ENCODE results near the gene RBCK1.
"Not testable (repeated sequence)": the region's sequence is repeated elsewhere in the genome, so short reads cannot be mapped to it uniquely, and the experiment has no call there.

RBCK1 gene

DNA sequence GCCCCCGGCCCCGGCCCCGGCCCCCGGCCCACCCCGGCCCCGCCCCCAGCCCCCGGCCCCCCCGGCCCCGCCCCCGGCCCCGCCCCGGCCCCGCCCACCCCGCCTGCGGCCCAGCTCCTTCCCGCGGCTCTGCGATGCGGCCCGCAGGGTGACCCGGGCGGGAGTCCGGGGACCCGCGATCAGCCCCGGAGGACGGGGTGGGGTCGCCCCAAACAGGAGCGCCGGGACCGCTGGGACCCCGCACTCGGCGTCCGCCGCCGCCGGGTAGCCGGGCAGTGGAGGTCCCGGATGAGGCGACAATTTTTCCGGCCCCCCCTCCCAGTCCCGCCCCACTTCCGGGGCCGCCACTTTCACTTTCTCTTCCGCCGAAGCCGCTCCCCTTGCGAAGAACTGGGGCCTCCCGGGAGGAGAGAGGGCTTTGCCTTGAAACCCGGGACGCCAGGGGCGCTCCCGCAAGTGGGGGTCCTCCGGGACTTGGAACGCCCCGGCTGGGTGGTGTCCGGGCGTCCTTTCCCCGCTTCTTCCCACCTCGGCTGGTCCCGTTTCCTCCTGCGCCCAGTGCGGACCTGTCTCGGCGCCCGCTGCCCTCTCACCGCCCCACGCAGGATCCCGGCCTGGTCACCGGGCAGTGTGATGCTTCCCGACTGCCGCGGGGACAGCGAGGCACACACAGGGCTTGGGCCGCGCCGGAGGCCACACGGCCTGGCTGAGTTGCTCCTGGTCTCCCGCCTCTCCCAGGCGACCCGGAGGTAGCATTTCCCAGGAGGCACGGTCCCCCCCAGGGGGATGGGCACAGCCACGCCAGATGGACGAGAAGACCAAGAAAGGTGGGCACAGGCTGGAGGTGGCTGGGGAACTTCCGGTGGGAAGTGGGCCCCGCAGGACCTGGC is at the start of gene RBCK1:
RBCK1 (plus strand) TSS at position 347 of the 890 bp plus-strand sequence; CDS start at position 806, 459 bp downstream.
- in situ Hi-C loops (cut with MboI; ENCODE audit: low sequenced_read_pairs): no loop called here

DNA sequence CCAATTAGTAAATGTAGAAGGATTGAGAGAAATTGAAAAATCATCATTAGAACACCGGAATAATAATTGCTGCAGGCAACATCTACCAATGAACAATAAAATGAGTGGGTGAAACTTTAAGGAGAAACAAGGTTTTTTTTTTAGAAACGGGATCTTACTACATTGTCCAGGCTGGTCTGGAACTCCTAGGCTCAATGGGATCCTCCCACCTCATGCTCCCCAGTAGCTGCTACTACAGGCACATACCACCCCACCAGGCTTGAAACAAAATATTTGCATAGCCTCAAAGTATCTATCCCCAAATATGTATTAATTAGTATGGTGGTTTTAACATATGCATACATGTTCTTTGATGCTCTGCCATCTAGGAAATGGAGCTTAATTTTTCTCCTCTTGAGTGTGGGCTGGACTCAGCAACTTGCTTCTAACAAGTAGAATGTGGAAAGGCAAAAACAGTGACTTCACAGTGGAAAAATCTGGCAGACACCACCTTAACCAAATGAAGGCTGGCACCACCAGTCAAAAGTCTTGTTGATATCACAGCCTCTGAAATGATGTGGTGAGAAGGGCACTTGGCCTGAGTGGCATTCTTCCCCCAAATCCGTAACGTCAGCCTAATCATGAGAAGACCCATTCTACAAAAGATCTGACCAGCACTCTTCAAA is 49.1 kb upstream of the RBCK1 start:
- in situ Hi-C loops (cut with MboI; ENCODE audit: low sequenced_read_pairs): no loop called here

DNA sequence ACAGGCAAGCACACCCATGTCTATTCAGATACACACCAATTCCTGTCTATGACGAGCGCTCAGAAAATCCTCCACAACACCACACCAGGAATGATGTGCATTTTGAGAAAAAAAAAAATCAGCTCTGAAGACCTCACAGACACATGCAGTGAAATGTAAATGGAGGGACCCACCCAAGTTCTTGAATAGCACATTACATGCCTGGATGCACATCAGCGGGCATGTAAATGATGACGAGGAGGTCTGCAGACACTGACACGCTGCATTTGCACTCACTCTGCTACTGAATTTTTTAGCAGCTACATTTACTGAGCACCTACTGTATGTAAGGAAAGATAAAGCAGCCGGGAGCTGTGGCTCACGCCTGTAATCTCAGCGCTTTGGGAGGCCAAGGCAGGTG is 46.5 kb upstream of the RBCK1 start:
- in situ Hi-C loops (cut with MboI; ENCODE audit: low sequenced_read_pairs): no loop called here

DNA sequence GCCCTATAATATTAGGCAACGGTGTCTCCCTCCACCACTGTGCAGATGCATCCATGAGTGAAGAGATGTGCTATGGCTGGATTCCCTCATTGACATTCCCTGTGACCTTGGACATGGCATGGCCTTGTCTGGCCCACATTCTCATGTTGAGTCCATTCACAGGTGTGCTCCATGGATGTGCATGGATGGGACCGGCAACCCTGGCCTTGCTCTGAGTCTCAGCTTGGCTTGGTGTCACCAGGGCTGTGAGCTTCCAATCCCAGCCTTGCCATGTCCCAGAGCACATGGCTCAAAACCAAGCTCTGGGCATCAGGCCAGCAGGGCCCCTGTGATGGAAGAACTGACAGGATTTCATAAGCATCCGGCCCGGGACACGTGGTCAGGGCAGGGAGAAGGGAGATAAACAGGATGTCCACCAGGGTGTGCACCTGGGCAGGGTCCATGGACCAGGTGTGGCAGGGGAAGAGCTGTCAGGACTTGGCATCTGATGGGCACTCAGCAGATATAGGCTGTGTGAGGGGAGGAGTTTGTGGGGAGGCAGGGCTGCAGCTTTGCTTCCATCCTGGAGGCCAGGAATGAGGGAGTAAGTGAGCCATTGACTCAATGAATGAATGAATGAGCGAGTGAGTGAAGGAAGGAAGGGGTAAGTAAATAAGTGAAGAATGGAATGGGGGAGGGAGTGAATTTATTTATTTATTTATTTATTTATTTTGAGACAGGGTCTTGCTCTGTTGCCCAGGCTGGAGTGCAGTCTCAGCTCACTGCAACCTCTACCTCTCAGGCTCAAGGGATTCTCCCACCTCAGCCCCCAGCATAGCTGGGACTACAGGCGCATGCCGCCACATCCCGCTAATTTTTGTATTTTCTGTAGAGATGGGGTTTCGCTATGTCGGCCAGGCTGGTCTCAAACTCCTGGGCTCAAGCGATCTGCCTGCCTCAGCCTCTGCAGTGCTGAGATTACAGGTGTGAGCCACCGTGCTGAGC is 45.5 kb upstream of the RBCK1 start:
- in situ Hi-C loops (cut with MboI; ENCODE audit: low sequenced_read_pairs): no loop called here

DNA sequence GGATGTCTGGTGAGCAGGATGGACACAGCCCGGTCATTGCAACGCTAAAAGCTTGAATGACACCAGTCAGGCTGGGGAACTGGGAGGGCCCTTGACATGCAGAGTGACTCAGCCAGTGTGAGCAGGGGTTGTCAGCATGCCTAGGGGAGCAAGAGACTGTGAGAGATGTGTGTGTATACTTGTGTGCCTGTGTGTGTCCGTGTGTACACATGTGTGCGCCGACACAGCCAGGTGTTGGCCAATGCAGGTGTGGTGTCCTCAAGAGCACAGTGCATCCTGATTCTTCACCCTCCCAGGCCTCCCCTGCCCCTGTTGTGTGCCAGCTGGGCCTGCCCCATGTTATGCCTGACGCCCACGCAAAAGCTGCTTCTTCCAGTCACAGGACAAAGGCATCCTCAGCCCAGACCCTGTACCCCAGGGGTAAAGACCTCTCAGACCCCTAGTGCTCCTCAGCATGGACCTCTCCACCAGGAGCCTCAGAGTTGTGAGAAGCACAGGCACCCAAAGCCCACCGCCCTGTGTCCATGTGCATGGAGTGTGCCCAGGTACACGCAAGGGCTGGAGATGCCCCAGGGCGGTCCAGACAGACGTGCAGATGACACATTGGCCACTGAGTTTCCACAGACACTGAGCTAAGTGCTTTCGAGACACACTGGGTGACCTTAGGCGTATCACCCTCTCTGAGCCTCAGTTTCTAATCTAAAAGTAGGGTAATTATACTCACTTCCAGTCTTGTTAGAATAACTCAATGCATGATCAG is 44.6 kb upstream of the RBCK1 start:
- in situ Hi-C loops (cut with MboI; ENCODE audit: low sequenced_read_pairs): no loop called here

DNA sequence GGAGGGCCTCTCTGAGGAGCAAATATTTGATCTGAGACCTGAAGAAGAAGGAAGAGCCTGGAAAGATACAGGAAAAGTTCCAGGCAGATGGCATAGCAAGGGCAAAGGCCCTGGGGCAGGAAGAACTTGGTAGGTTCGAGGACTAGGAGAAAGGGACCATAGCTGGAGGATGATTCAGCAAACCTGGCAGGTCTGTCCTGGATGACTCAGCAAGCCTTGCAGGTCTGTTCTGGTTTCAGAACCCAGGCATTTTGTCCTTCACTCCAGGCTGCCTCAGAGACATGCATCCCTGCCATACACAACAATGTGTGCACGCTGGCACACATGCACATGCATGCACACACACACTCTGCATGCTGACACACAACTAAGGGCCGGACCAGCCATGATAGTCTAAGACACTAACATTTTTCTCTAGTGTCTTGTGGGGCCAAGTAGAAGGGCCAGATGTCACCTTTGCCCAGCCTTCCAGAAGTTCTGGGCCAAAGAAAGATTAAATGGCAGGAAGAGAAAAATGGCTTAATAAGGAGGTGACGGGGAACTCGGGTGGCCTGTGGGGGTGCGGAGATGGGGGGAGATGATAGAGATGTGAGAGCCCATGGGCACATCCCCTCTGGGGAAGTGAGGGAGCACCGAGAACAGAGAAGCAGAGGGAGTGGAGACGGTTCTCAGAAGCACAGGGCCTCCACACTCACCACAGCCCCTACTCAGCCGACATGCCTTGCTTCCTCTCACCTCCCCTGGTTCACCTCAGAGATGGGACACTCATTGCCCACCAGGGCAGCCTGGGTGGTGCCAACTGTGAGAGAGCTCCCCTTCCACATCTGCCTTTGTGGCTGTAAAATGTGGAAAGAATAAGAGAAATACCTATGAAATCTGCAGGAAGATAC is 42.9 kb upstream of the RBCK1 start:
- in situ Hi-C loops (cut with MboI; ENCODE audit: low sequenced_read_pairs): no loop called here

DNA sequence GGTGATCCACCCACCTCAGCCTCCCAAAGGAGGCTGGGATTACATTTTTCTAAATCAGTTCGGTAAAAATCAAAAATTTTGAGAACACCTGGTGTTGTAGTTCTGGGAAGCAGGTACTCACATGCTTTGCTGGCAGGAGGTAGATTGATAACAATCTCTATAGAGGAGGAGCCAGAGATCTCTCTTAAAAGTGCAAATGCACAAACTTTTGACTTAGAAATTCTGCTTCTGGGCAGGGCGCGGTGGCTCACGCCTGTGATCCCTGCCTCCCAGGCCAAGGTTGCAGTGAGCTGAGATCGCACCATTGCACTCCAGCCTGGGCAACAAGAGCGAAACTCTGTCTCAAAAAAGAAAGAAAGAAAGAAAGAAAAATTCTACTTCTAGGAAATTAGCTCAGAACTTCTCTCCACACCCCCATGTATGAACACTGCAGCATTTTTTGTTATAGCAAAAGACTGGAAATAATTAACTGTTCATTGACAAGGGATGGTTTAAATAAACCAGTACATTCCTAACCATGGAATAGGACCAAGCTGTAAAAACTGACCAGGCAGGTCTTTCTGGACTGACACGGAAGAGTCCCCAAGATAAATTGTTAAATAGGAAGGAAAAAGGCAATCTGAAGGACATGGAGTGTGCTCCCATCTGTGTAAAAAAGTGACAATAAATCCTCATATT is 41.9 kb upstream of the RBCK1 start:
- in situ Hi-C loops (cut with MboI; ENCODE audit: low sequenced_read_pairs): no loop called here

DNA sequence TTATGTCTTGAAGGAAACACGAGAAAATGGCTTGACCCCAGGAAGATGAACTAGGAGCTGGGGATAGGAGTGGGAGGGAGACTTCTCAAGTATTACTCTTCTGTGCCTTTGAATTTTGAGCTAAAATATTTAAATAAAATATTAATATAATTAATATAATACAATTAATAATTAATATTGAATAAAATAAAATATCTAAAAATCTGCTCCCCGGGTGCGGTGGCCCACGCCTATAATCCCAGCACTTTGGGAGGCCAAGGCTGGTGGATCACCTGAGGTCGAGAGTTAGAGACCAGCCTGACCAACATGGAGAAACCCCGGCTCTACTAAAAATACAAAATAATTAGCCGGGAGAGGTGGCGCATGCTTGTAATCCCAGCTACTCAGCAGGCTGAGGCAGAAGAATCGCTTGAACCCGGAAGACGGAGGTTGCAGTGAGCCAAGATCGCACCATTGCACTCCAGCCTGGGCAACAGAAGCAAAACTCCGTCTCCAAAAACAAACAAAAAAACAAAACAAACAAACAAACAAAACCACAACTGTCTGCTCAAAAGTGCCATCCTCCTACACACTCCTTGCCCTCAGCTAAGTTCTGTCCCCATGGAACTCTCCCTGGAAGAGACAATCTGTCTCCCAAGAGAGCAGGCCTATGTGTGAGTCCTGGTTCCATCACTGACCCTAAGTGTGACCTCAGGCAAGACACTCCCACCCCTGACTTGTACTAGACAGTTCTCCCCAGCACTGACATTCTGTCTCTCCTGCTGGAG is 41.2 kb upstream of the RBCK1 start:
- in situ Hi-C loops (cut with MboI; ENCODE audit: low sequenced_read_pairs): no loop called here

DNA sequence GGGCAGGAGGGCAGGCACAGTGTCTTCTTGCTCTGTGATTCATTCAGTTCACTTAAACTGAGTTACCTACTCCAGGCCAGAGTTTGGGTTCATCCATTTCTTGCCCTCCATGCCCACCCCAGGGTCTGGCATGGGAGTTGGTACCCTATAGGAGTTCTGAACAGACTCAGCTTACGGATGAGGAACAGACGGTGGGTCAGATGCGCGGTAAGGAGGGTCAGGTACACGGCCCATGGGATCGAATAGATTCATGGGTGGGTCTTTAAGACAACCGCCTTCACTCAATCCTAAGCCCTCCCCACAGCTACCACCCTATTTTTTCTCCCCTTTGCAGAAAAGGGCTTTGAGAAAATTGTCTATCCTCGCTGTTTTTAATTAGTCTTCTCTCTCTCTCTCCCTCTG is 40.6 kb upstream of the RBCK1 start:
- in situ Hi-C loops (cut with MboI; ENCODE audit: low sequenced_read_pairs): no loop called here

DNA sequence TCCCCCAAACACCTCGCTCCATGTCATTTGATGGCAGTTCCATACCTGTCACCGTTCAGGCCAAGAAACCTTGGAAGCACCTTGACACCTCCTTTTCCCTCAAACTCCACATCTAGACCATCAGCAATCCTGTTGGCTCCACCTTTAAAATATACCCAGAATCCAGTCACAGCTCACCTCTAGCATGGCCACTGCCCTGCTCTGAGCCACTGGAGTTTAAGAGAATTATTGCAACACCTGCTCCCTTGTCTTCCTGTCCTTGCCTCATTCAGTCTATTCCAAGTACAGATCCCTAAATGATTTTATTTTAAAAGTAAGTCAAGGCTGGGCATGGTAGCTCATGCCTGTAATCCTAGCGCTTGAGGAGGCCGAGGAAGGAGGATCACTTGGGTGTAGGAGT is 39.2 kb upstream of the RBCK1 start:
- in situ Hi-C loops (cut with MboI; ENCODE audit: low sequenced_read_pairs): no loop called here

DNA sequence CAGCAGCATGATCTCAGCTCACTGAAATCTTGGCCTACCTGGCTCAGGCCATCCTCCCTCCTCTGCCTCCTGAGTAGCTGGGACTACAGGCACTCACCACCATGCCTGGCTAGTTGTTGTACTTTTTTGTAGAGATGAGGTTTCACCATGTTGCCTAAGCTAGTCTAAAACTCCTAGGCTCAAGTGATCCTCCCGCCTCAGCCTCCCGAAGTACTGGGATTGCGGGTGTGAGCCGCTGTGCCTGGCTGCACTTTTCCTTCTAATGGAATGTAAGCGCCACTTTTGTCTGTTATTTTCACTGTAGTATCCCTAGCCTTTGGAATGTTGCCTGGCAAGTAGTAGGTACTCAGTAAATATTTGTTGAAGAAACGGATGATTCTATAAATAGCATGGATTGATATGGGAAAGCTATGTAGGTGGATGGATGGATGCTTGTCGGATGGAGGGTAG is 37.9 kb upstream of the RBCK1 start:
- in situ Hi-C loops (cut with MboI; ENCODE audit: low sequenced_read_pairs): no loop called here

DNA sequence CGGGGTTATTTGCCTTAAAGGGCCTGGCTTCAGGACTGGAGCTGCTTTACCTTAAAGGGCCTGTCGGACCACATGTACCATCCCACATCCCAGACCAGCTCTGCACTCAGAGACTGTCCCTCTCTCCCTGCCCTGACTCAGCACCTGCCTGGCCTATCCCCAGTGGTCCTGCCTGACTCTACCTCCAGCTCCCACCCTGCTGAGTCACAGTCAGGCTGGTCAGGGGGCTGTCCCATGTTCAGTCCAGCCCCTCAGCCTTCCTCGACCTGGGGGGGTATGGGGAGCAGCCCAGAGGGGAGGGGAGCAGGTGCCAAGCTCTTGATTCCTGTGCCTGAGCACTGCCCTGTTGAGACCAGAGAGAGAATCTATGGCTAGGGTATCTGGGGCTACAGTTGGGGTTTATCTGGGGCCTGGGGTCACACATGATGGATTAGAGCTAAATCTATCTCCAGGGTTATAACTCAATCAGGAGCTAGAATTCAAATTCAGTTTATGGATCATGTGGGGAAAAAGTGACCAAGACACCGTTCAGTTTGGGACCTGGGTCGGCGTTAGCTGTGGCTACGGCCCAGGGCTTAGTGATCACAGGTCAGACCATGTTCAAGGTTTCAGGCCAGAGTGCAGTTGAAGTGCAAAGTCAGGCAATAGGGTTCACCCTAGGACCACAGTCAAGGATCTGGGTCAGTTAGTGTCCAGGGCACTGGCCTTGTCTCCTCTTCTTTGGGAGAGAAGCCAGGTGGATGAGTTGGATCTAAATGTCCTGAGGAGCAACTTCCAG is 36.9 kb upstream of the RBCK1 start:
- in situ Hi-C loops (cut with MboI; ENCODE audit: low sequenced_read_pairs): no loop called here

DNA sequence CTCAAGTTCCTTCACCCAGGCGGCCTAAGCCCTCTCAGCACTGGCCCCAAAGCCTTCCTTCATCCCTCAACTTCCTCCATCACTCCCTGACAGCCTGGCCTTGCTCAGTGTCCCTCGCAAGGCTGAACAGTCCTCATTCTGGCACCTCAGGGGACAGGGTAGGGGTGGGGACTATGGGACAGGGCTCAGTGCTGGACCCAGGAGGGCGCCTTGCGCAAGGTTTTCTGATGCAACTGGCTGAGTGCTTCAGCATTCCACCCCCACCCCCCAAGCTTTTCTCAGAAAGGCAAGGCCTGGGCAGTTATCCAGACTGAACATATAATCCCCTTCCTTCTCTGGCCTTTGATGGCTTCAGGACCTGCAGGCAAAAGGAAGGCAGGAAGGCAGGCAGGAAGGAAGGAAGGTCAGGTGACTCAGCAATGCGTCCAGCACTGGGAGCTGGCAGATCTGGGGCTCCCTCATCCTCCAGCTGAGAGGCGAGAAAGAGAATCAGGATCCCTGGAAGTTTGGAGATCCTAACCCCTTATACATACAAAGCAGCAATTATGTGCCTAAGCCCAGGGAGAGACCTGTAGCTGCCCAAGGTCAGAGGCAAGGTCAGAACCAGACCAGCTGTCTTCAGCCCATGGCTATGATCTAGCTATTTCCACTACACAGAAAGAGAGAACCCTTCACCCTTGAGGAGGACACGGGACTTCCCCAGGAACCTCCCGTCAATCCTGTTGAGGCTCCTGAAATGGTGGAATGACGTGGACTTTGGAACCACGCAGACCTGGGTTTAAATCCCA is 36.1 kb upstream of the RBCK1 start:
- in situ Hi-C loops (cut with MboI; ENCODE audit: low sequenced_read_pairs): no loop called here

DNA sequence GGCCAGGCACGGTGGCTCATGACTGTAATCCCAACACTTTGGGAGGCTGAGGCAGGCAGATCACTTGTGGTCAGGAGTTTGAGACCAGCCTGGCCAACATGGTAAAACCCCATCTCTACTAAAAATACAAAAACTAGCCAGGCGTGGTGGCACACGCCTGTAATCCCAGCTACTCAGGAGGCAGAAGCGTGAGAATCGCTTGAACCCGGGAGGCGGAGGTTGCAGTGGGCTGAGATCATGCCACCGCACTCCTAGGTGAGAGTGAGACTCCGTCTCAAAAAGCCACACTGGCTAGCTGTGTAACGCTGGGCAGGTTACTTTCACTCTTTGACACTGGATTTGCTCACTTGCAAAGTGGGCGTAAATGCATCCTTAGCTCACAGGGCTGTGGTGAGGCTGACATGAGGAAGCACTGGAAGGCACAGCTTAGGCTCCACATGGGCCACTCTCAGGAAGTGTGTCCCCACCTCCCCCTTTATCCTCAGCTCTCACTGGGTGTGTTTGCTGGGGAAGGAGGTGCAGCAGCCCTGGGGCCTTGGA is 35.5 kb upstream of the RBCK1 start:
- in situ Hi-C loops (cut with MboI; ENCODE audit: low sequenced_read_pairs): not testable (repeated sequence)

DNA sequence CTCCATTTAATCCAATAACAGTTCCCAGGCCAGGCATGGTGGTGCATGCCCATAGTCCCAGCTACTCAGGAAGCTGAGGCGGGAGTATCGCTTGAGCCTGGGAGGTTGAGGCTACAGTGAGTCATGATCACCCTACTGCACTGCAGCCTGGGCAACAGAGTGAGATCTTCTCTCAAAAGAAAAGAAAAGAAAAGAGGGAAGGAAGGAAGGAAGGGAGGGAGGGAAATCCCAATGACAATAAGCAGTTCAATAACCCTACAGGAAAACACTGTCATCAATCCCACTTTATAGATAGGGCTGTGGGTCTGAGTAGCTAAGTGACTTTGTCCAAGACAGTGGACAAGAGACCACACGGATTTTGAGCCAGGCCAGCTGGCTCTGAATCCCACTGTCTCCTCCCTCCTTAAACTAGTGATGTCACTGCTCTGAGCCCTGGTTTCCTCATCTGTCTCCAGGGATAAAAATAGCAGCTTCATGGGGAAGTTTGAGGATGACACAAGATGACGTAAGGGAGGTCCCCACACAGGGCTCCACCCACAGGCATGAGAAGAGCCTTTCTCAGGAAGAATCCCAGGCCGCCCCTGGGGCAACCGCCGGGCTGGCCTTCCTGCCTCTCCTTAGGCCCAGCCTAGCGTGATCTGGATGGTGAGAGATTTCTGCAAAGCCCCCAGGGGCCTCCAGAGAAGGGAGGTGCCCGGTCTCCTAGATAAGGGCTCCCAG is 34.8 kb upstream of the RBCK1 start:
- in situ Hi-C loops (cut with MboI; ENCODE audit: low sequenced_read_pairs): no loop called here

All from hTERT RPE-1 (cell line).